ENCODE data around the gene ATXN7.
A peak's percentile ranks its signal among the peaks of the same experiment; 100 is the strongest.

ATXN7 gene, protein sequence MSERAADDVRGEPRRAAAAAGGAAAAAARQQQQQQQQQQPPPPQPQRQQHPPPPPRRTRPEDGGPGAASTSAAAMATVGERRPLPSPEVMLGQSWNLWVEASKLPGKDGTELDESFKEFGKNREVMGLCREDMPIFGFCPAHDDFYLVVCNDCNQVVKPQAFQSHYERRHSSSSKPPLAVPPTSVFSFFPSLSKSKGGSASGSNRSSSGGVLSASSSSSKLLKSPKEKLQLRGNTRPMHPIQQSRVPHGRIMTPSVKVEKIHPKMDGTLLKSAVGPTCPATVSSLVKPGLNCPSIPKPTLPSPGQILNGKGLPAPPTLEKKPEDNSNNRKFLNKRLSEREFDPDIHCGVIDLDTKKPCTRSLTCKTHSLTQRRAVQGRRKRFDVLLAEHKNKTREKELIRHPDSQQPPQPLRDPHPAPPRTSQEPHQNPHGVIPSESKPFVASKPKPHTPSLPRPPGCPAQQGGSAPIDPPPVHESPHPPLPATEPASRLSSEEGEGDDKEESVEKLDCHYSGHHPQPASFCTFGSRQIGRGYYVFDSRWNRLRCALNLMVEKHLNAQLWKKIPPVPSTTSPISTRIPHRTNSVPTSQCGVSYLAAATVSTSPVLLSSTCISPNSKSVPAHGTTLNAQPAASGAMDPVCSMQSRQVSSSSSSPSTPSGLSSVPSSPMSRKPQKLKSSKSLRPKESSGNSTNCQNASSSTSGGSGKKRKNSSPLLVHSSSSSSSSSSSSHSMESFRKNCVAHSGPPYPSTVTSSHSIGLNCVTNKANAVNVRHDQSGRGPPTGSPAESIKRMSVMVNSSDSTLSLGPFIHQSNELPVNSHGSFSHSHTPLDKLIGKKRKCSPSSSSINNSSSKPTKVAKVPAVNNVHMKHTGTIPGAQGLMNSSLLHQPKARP

DNA sequence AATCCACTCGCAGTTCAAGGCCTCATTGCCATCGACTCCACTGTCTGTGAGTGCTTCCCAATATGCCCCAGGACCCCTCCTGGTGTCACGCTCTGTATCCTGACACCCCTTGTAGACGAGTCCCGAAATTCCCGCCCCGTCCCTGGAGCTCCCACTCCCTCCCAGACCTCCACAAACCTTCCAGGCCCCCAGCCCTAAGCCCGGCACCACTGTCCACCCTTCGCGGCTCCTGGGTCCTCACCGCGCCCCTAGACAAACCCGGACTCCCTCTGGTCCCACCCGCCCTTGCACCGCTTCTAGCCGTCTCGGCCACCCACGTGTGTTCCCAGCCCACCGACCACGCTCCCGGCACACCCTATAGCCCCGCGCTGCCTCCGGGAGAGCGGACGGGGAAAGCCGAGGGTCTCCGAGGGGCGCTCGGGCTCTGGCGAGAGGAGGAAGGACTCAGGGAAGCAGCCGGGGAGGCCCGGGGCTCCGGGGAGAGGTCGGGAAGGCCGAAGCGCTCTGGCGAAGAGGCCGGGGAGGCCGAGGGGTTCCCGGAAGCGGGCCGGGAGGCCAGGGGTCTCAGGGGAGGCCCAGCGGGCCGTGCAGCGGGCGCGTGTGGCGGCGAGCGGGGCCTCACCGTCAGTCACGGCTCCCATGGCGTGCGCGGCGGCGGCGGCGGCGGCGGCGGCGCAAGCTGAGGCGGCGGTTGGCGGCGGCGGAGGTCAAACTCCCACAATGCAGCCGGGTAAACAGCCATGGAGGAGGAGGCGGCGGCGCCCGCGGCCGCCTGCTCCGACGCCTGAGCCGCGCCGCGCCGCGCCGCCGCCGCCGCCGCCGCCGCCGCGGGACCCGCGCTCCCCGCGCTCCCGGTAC, at the start of gene ATXN7, which contains the start of gene THOC7:
ATXN7 (plus strand) TSS at position 718 of the 858 bp plus-strand sequence. CDS start 48,732 bp downstream, outside the sequence.
THOC7 (minus strand) TSS at position 656 of the 858 bp plus-strand sequence; CDS start at position 641, 15 bp downstream.
- DNase-seq = no peak

DNA sequence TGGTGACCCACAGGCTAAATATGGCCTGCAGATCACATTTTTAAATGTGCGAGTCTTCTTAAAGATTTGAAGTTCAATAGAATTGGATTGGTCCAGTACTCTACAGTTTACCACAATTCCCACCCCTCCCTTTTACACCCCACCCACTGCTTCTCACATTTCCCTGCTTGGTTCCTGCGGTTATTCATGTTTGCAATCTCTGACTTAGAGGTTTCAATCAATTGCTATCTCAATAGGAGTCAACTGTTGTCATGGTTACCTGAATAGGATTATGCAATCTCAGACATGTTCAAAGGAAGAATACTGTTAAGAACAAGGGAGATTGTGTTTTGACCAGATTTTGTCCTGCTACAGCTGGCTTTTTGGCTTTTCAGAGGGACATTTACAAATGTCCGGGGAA, 49.4 kb upstream of the ATXN7 start:
- no peak for DNase-seq

DNA sequence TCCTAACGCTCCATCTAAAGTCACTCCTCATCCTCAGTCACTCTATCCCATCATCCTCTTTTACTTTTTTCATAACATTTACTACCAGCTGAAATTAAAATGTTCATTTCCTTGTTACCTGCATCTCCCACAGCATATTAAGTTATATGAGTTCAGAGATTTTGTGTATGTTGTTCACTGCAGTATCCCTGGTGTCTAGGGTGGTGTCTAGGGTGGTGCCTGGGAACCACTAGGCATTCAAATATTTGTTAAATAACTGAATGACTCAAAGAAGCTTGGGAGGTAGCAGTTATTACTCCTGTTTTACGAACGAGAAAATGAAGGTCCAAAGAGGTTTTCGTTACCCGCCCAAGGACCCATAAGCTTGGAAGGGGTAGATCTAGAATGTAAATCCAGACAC, 46.4 kb upstream of the ATXN7 start:
- DNase-seq = no peak

DNA sequence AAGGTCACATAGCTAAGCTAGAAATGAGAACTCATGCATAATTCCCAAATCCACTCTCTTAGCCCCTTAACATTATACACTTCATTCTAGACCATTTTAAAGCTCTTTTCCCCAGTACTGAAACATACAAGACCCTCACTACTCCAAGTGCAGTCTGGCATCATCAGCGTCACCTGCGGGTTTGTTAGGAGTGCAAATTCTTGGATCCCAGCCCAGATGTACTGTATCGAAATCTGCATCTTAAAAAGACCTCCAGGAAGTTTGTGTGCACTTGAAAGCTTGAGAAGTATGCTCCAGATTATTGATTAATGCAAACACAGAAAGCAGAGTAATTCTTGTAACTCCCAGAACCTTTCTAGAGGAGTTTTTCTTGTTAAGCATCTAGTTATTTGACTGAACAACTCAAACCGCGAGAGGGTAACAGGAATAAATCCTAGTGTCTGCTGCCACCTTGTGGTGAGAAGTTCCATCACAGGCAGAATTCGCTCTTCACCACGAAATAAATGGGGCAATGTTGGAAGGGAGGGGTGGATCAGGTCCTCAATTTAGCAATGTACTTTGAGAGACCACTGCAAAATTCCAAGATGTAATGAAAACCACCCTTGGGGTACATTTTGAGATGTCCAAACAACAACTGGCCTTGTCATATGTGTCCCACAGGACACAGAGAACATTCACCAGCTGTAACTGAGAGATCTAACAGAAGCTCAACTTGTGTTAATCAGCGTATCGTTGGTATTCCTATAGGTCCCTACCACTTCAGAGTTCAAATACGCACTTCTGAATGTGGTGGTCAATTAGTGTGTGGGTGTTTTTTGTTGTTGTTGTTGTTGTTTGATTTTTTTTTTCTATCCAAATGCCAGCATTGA, 45.2 kb upstream of the ATXN7 start:
- peak; percentile 50 for DNase-seq

DNA sequence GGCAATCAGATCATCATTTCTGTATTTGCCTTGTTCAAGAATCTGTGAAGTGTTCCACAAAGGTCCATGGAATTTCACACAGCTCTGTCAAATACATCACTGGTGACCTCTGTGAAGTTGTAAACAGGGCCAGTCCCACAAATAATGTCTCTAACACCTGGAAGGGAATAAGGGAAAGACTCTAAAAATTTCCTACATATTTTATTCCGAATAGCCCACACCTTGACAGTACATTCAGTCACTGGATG, 44.6 kb upstream of the ATXN7 start, which contains the start of gene C3orf49:
C3orf49 (plus strand) TSS at position 149 of the 248 bp plus-strand sequence. CDS start 173 bp downstream, outside the sequence.
- no peak for DNase-seq

DNA sequence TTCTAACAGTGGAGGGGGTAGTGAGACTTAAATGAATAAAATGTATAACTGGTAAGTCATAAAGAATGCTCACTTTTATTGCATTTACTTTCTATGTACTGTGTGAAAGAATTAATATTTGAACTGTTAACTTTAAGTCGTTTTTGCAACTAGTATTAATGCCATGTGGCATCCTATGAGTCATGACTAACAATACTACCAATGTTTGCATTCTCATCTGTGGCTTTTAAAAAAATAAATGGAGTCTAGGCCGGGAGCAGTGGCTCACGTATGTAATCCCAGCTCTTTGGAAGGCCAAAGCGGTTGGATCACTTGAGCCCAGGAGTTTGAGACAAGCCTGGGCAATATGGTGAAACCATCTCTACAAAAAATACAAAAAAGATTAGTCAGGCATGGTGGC, 39.4 kb upstream of the ATXN7 start:
- DNase-seq = no peak

DNA sequence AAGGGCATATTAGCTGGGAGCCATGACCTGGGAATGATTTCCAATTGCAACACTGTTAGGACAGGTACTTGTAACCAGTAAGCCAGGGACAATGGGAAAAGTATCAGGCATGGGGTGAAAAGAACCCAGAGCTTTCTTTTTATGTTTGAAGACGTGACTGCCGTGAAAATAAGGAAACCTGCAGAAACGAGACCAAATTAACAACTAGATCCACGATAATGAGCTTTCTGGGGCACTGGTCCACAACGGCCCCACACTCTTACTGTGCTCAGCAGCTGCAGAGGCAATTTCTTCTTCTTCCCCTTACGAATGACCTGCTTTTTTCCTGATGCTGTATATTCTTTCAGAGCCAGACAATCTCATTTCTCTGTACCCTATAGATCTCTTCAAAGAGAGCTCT, 33.1 kb upstream of the ATXN7 start:
- no peak for DNase-seq

DNA sequence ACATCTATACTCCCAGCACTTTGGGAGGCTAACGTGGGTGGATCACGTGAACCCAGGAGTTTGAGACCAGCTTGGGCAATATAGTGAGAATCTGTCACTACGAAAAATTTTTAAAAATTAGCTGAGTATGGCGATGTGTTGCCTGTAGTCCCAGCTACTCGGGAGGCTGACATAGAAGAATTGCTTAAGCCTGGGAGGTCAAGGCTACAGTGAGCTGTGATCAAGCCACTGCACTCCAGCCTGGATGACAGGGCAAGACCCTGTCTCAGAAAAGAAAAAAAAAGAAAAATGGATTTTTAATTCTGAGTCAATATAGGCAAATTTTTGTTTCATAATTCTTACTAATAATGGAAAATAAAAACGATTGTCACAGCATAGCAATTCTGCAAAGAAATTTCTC, 31.3 kb upstream of the ATXN7 start:
- no peak for DNase-seq

DNA sequence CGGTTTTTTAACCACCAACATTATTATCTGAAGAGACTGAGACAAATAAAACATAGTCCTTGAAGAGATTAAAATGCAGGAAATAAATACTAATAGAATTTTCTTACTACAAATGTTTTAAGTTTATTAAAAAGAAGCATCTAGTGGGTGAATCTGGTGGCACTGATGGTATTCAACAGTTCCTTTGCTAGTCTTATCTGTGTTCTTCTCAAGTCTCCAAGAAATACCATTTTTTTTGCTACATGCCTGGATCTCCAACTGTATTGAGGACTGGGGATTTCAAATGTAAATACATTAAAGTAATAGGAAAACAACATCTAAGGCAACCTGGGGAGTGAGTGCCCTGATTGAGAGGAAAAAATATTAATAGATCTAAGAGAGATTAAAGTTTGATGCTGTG, 22.0 kb upstream of the ATXN7 start:
- no peak for DNase-seq

DNA sequence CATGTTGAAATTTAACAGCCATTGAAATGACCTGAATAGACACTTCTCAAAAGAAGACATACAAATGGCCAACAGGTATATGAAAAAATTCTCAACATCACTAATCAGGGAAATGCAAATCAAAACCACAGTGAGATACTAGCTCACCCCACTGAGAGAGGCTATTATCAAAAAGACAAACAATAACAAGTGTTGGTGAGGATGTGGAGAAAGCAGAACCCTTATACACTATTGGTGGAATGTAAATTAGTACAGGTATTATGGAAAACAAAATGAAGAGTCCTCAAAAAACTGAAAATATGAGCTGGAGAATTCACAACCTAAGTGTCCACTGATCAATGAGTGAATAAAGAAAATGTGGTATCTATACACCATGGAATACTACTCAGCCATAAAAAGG, 21.5 kb upstream of the ATXN7 start:
- no peak for DNase-seq

DNA sequence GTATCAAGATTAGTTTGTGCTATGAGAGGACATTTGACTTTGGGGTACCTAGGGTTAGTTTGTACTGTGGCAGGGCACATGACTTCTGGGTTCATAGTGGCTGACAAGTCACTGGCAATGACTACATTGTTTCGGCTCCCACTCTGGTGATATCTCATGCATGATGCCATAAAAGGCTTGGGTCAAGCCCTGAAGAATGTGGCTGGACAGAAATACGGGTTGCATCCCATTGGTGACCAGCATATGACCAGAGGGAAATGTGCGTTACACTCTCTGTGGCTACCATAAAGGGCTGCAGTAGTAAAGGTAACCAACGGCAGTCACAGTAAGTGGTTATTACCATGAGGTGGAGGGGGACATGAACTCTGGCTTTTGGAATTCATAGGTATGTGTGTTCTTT, 18.5 kb upstream of the ATXN7 start:
- DNase-seq = no peak

DNA sequence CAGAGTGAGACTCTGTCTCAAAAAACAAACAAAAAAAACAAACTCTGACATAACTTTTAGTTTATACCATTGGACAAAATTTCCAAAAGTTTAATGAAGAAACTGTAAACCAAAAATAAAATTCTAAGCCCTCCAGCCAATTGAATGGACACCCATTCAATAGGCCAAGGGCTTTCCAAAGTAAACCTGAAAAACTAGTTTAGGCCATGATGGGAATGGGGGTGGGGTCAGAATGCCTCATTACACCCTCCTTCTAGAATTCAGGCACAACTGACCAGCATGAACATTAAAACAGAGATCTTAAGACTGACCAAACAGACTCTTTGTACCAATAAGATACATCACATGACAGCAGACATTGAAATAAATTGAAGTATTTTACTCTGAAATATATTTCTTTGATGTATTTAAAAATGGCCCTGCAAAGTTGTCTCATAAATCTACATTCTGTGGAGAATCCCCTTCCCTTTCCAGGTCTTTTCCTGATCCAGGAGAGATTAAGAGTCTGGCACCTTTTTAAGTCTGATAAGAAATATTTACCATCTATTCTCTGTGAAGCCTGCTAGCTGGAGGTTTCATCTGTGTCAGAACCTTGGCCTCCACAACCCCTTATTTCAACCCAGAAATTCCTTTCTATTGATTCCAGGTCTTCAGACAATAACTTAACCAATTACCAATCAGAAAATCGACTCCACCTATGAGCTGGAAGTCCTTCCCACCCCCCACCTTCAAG, 15.8 kb upstream of the ATXN7 start:
- no peak for DNase-seq

DNA sequence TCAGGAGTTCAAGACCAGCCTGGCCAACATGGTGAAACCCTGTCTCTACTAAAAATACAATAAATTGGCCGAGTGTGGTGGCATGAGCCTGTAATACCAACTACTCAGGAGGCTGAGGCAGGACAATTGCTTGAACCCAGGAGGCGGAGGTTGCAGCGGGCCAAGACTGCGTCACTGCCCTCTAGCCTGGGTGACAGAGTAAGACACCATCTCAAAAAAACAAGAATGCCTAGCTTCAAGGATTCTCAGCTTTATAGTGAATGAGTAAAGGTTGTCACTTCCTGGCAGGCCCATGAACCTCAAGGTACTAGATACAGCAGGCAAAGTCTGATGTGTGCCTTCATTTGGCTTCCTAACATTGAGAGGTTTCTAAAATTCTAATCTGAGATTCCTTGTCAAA, 14.5 kb upstream of the ATXN7 start:
- DNase-seq = no peak

DNA sequence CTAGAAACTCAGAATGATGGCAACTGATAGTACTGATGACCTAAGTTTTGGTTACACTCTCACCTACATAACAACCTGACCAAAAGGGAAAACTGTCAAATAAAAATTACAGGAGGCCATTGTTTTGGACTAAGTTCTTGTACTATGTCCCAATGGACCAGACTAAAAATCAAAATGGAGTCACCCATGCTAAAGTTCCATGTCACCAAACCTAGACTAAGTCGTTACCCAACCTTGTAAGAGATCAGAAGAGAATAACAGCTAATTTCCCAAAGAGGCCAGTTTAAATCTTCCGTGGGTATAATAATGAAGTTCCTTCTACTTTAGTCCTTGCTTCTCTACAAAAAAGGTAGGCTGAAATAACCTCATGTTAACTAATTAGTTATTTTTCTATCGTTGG, 12.4 kb upstream of the ATXN7 start:
- no peak for DNase-seq

DNA sequence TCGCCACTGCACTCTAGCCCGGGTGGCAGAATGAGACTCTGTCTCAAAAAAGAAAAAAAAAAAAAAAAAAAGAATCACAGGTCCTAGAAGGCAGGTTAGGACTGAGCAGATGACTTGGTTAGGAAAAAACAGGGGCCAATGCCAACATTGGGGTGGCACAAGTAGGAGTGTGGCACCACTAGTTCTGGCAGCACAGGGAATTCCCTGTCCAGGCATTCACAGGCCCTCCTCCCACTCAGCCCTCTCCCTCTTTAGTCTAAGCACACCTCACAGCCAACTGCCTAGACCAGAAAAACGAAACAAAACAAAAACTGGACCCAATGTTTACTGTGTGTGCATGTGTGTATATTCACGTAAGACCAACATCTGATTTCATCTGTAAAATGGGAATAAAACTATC, 10.6 kb upstream of the ATXN7 start:
- no peak for DNase-seq

DNA sequence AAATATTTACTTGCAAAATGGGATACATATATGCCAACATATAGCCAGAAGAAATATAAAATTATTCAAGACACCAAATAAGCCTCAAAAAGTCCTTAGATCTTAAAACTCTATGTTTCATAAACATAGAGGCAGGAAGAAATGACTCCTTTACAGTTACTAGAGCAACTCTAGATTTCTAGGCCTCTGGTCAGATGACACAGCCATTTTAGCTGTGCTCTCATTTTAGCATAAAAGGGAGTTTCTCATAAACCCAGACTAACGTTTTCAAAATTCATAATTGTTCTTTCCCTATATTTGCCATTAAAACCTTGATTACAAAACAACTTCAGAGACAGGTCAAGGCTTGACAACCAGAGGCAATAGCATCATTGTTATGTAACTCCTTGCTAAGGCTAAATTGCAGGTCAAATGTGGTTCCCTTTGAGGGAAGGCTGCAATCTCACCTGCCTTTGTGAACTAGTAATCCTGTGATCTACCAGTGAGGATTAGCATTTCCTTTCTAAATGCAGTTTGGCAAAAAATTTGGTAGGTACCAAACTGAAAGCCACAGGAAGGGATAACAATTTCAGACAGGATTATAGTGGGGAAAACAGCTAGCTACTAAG, 8.2 kb upstream of the ATXN7 start:
- DNase-seq = no peak

DNA sequence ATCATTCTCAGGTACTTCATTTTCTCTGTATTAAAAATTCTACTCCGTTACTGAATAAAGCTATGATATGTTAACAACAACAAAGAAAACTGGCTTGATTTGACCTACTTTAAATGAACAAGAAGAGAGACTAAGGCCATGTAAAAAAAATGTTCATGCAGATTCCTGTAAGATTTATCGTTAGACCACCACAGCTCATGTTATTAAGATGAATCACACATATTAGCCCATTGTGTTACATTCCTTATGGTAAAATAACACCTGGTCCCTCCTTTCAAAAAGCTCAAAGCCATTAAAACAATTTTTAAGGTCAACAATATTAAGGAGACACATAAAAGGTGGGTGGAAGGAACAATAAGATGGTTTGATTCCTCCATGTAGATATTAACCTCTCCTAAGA, 6.4 kb upstream of the ATXN7 start:
- no peak for DNase-seq

DNA sequence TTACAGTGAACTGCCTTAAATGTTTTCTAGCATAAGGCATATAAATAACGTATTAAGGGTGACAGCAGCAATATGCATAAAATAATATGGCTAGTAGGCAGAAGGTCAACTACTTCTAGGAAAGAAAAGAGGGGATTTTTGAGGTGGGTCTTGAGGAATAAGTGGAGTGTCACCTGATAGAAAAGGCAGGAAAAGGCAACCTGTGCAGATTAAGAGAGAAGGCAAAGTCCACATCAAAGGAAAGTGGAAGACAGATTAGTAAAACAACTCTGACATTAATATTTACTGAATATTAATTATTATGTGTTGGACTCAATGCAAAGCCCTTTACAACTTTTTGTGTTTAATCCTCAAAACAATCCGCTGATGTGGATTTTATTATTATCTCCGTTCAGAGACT, 2.9 kb upstream of the ATXN7 start:
- DNase-seq = no peak

DNA sequence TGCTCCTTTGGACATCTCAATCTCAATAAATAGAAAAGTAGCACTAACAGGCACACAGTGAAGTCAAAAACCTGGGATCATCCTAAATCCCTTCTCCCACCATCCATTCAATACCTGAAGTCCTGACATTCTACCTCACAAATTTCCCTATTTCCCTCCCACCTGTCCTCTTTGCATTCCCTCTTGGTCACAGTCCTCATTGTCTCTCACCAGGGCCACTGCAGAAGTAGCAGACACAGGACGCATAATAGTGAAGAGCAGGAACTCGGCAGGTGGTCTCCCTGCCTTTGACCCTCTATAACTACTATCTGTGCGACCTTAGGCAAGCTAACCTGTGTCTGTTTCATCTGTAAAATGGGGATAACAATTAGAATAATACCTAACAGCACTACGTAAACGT, 2.4 kb upstream of the ATXN7 start:
- DNase-seq = no peak

DNA sequence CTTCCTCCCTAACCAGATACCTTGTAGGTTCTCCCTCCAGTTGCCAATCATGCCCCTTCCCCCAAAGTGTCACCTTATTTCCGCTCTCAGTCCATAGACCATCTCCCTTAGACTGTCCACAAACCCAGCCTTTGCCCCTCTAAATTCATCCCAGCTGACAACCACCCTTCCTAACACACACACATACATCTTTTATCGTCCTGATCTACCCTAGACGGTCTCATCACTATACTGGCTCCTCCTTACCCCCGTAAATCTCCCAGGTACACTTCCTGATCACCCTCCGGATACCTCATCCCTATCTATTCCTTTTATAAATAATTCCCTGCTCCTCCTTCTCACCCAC, 890 bp upstream of the ATXN7 start:
- no peak for DNase-seq

All from KG1 (cell line).